ENCODE data around the gene RBBP6.

- no peak for TF ChIP-seq CTCF (IDR thresholded peaks at IDR 0.05)
- TF ChIP-seq POLR2A (IDR thresholded peaks at IDR 0.05) = no peak
Measured at GRCh38 chr16:24511792-24512191, 27.6 kb upstream of the RBBP6 start.

Data from right lobe of liver (tissue), 4 donors.